ENCODE data around the gene SUGT1.
A peak's percentile ranks its signal among the peaks of the same experiment; 100 is the strongest.
"Not testable (repeated sequence)": the region's sequence is repeated elsewhere in the genome, so short reads cannot be mapped to it uniquely, and the experiment has no call there.

Gene SUGT1

GRCh38 chr13:52652196-52652979 is at the start of gene SUGT1:
SUGT1 (plus strand) TSS chr13:52652836; CDS start chr13:52652921, 85 bp downstream.
- no peaks in the 10 kb centered on the region for H3K9me3 Mint-ChIP-seq
- H3K27me3 Mint-ChIP-seq, result no peaks in the 10 kb centered on the region
- intact Hi-C loops (cut with micrococcal nuclease), result loop anchor here (1.0 kb wide), 1 partner anchor 197 kb away; the partner anchor contains the start of gene CKAP2
- peaks cover 7% of the 10 kb centered on the region for H3K4me1 Mint-ChIP-seq (ENCODE audit: low read depth)
- no peak within 1 kb of the TSS for H3K27ac Mint-ChIP-seq
- no peak within 1 kb of the TSS for H3K4me3 Mint-ChIP-seq
- peaks cover 18% of the 10 kb centered on the region for H3K36me3 Mint-ChIP-seq (ENCODE audit: low read depth)

GRCh38 chr13:52603316-52603715 is 49.3 kb upstream of the SUGT1 start:
- H3K27me3 Mint-ChIP-seq, result peaks cover 24% of the 10 kb centered on the region
- H3K9me3 Mint-ChIP-seq; intact Hi-C loops (cut with micrococcal nuclease): not testable (repeated sequence)

GRCh38 chr13:52606126-52606525 is 46.5 kb upstream of the SUGT1 start:
- not testable (repeated sequence) for H3K27ac Mint-ChIP-seq; H3K36me3 Mint-ChIP-seq (ENCODE audit: low read depth); H3K27me3 Mint-ChIP-seq; H3K4me3 Mint-ChIP-seq; H3K9me3 Mint-ChIP-seq; H3K4me1 Mint-ChIP-seq (ENCODE audit: low read depth)
- intact Hi-C loops (cut with micrococcal nuclease), result loop anchor here (5.0 kb wide), 1 partner anchor 361 kb away; no protein-coding TSS in a partner anchor

More at GRCh38 chr13:52603316-52603715, 49.3 kb upstream of the SUGT1 start:
- not testable (repeated sequence) for H3K4me3 Mint-ChIP-seq; H3K4me1 Mint-ChIP-seq (ENCODE audit: low read depth); H3K27ac Mint-ChIP-seq; H3K36me3 Mint-ChIP-seq (ENCODE audit: low read depth)

- H3K4me1 Mint-ChIP-seq (ENCODE audit: low read depth); H3K27ac Mint-ChIP-seq; H3K36me3 Mint-ChIP-seq (ENCODE audit: low read depth); H3K4me3 Mint-ChIP-seq; H3K27me3 Mint-ChIP-seq; H3K9me3 Mint-ChIP-seq: not testable (repeated sequence)
- intact Hi-C loops (cut with micrococcal nuclease), result loop anchor here (5.0 kb wide), 1 partner anchor 361 kb away; no protein-coding TSS in a partner anchor
These were observed 45.8 kb upstream of the SUGT1 start for GRCh38 chr13:52606795-52607194.

GRCh38 chr13:52608184-52608583 is 44.5 kb upstream of the SUGT1 start:
- H3K27me3 Mint-ChIP-seq; H3K9me3 Mint-ChIP-seq; H3K27ac Mint-ChIP-seq; H3K4me1 Mint-ChIP-seq (ENCODE audit: low read depth); H3K4me3 Mint-ChIP-seq; H3K36me3 Mint-ChIP-seq (ENCODE audit: low read depth): not testable (repeated sequence)
- intact Hi-C loops (cut with micrococcal nuclease), result loop anchor here (5.0 kb wide), 1 partner anchor 359 kb away; no protein-coding TSS in a partner anchor

- intact Hi-C loops (cut with micrococcal nuclease), result loop anchor here (5.0 kb wide), 1 partner anchor 358 kb away; no protein-coding TSS in a partner anchor
- not testable (repeated sequence) for H3K27ac Mint-ChIP-seq; H3K4me1 Mint-ChIP-seq (ENCODE audit: low read depth); H3K9me3 Mint-ChIP-seq; H3K27me3 Mint-ChIP-seq; H3K36me3 Mint-ChIP-seq (ENCODE audit: low read depth); H3K4me3 Mint-ChIP-seq
These were observed 43.5 kb upstream of the SUGT1 start for GRCh38 chr13:52609013-52609606.

GRCh38 chr13:52610158-52610557 is 42.5 kb upstream of the SUGT1 start:
- intact Hi-C loops (cut with micrococcal nuclease); H3K36me3 Mint-ChIP-seq (ENCODE audit: low read depth); H3K4me3 Mint-ChIP-seq; H3K27me3 Mint-ChIP-seq; H3K4me1 Mint-ChIP-seq (ENCODE audit: low read depth); H3K9me3 Mint-ChIP-seq; H3K27ac Mint-ChIP-seq: not testable (repeated sequence)

GRCh38 chr13:52615134-52615801 is 37.4 kb upstream of the SUGT1 start:
- peaks cover 5% of the 10 kb centered on the region for H3K27me3 Mint-ChIP-seq
- intact Hi-C loops (cut with micrococcal nuclease), result no loop called here
- peaks cover 20% of the 10 kb centered on the region for H3K4me1 Mint-ChIP-seq (ENCODE audit: low read depth)
- H3K36me3 Mint-ChIP-seq (ENCODE audit: low read depth), result peaks cover 10% of the 10 kb centered on the region
- H3K9me3 Mint-ChIP-seq, result no peaks in the 10 kb centered on the region
- H3K27ac Mint-ChIP-seq, result no peak overlapping the region
- H3K4me3 Mint-ChIP-seq, result no peak overlapping the region

GRCh38 chr13:52615812-52616211 is 36.8 kb upstream of the SUGT1 start:
- Mint-ChIP-seq H3K27me3 (peaks cover 5% of the 10 kb centered on the region), H3K4me3 (peak overlapping the region; percentile 100), H3K27ac (no peak overlapping the region), H3K4me1 (ENCODE audit: low read depth) (peaks cover 20% of the 10 kb centered on the region), H3K36me3 (ENCODE audit: low read depth) (peaks cover 10% of the 10 kb centered on the region), H3K9me3 (no peaks in the 10 kb centered on the region)
- intact Hi-C loops (cut with micrococcal nuclease), result no loop called here

GRCh38 chr13:52617070-52618060 is 35.3 kb upstream of the SUGT1 start:
- Mint-ChIP-seq H3K27ac (peak overlapping the region; percentile 87), H3K9me3 (no peaks in the 10 kb centered on the region), H3K36me3 (ENCODE audit: low read depth) (peaks cover 10% of the 10 kb centered on the region), H3K27me3 (peaks cover 5% of the 10 kb centered on the region), H3K4me3 (peak overlapping the region; percentile 100), H3K4me1 (ENCODE audit: low read depth) (peaks cover 20% of the 10 kb centered on the region)
- intact Hi-C loops (cut with micrococcal nuclease), result loop anchor here (1.0 kb wide), 1 partner anchor 36 kb away; no protein-coding TSS in a partner anchor

GRCh38 chr13:52631083-52631690 is 21.4 kb upstream of the SUGT1 start:
- H3K27ac Mint-ChIP-seq; H3K9me3 Mint-ChIP-seq; H3K27me3 Mint-ChIP-seq; H3K4me1 Mint-ChIP-seq (ENCODE audit: low read depth); intact Hi-C loops (cut with micrococcal nuclease); H3K4me3 Mint-ChIP-seq: not testable (repeated sequence)
- H3K36me3 Mint-ChIP-seq (ENCODE audit: low read depth), result peaks cover 40% of the 10 kb centered on the region

GRCh38 chr13:52638666-52639328 is 13.8 kb upstream of the SUGT1 start:
- intact Hi-C loops (cut with micrococcal nuclease), result no loop called here
- Mint-ChIP-seq H3K9me3 (no peaks in the 10 kb centered on the region), H3K27me3 (no peaks in the 10 kb centered on the region), H3K36me3 (ENCODE audit: low read depth) (peaks cover 33% of the 10 kb centered on the region), H3K4me1 (ENCODE audit: low read depth) (no peaks in the 10 kb centered on the region), H3K4me3 (no peak overlapping the region), H3K27ac (no peak overlapping the region)

Data from dendritic cell treated with granulocyte-macrophage colony-stimulating factor and Interleukin-4, amounts not matched to agents 40 ng/mL and 50 ng/mL, for 4 days (primary cell).